Measurements from ENCODE around the gene ARL15.

GRCh38 chr5:54165687-54166086 lies 144.7 kb downstream of the ARL15 start:
- TF ChIP-seq POLR2AphosphoS5 (IDR thresholded peaks at IDR 0.05; ENCODE audit: low read depth, low read length) (no peak), TAF1 (IDR thresholded peaks at IDR 0.05; ENCODE audit: low read depth, low read length) (no peak), POLR2A (IDR thresholded peaks at IDR 0.05; ENCODE audit: low read depth, low read length) (no peak), SPI1 (IDR thresholded peaks at IDR 0.05; ENCODE audit: low read depth, low read length) (no peak), POU2F2 (IDR thresholded peaks at IDR 0.05; ENCODE audit: low read depth, low read length) (no peak), PAX5 (IDR thresholded peaks at IDR 0.05; ENCODE audit: insufficient read depth, low read length, severe bottlenecking) (no peak)

Data from GM12891 (cell line).